HT-29 (cell line): ENCODE results near the gene ATXN1. TPM values are rescaled to one million over a fixed set of nuclear protein-coding genes. Genes with fewer than 3 reads are reported as not detected.

Experiments
- DNase-seq: peaks from one replicate; pipeline ENCODE4 v3.0.0-alpha.2; 2015; ENCODE audit warnings: low spot score
- total RNA-seq: library from RNA; depleted of rRNA; stranded (reverse); fragments of >200 nt; shearing (Covaris generic); gene quantifications from 2 replicates; pipeline ENCODE4 v1.2.3, GENCODE V29; 2014

Gene ATXN1
- total RNA-seq, 1 experiment from 2014 or later = 39.1 TPM

- no peak for DNase-seq
Measured at GRCh38 chr6:16441262-16441661, 320.0 kb downstream of the ATXN1 start.

GRCh38 chr6:16440636-16441212, 320.5 kb downstream of the ATXN1 start:
- no peak for DNase-seq

GRCh38 chr6:16438718-16439591, 322.3 kb downstream of the ATXN1 start:
- peak; percentile 12 for DNase-seq

- peak; percentile 13 for DNase-seq
Measured at GRCh38 chr6:16437984-16438383, 323.3 kb downstream of the ATXN1 start.

- DNase-seq = no peak
Measured at GRCh38 chr6:16437095-16437494, 324.2 kb downstream of the ATXN1 start.

GRCh38 chr6:16436550-16436949, 324.7 kb downstream of the ATXN1 start:
- DNase-seq = no peak

- DNase-seq = no peak
Measured at GRCh38 chr6:16434885-16435284, 326.4 kb downstream of the ATXN1 start.

GRCh38 chr6:16433338-16433890, 327.8 kb downstream of the ATXN1 start:
- no peak for DNase-seq

- no peak for DNase-seq
Measured at GRCh38 chr6:16432075-16433032, 328.9 kb downstream of the ATXN1 start.

- DNase-seq = no peak
Measured at GRCh38 chr6:16431106-16431505, 330.2 kb downstream of the ATXN1 start.

- no peak for DNase-seq
Measured at GRCh38 chr6:16430391-16431089, 330.7 kb downstream of the ATXN1 start.

- DNase-seq = no peak
Measured at GRCh38 chr6:16429669-16430068, 331.6 kb downstream of the ATXN1 start.

GRCh38 chr6:16427124-16427523, 334.1 kb downstream of the ATXN1 start:
- DNase-seq = no peak

- no peak for DNase-seq
Measured at GRCh38 chr6:16425881-16426615, 335.2 kb downstream of the ATXN1 start.

- DNase-seq = no peak
Measured at GRCh38 chr6:16421462-16421960, 339.7 kb downstream of the ATXN1 start.

GRCh38 chr6:16420715-16421461, 340.4 kb downstream of the ATXN1 start:
- DNase-seq = no peak

- no peak for DNase-seq
Measured at GRCh38 chr6:16420337-16420714, 340.9 kb downstream of the ATXN1 start.

- DNase-seq = no peak
Measured at GRCh38 chr6:16419636-16420336, 341.5 kb downstream of the ATXN1 start.

GRCh38 chr6:16418151-16418550, 343.1 kb downstream of the ATXN1 start:
- no peak for DNase-seq
